ENCODE data around the gene C2CD4A.

Gene C2CD4A

GRCh38 chr15:62071711-62072308 is 5.0 kb downstream of the C2CD4A start:
- Mint-ChIP-seq H3K9me3 (peaks cover 3% of the 10 kb centered on the region), H3K27ac (no peak overlapping the region), H3K36me3 (ENCODE audit: low read depth) (no peaks in the 10 kb centered on the region), H3K27me3 (ENCODE audit: low read depth, poor library complexity) (peaks cover 61% of the 10 kb centered on the region), H3K4me3 (no peak overlapping the region), H3K4me1 (peaks cover 6% of the 10 kb centered on the region)
- peak; percentile 71 for TF ChIP-seq CTCF (IDR thresholded peaks at IDR 0.05)
- DNase-seq = no peak

GRCh38 chr15:62075595-62076277 is 9.0 kb downstream of the C2CD4A start:
- no peaks in the 10 kb centered on the region for H3K9me3 Mint-ChIP-seq
- H3K27ac Mint-ChIP-seq = no peak overlapping the region
- DNase-seq = no peak
- no peaks in the 10 kb centered on the region for H3K4me1 Mint-ChIP-seq
- TF ChIP-seq CTCF (IDR thresholded peaks at IDR 0.05) = no peak
- H3K27me3 Mint-ChIP-seq (ENCODE audit: low read depth, poor library complexity) = peaks cover 28% of the 10 kb centered on the region
- H3K36me3 Mint-ChIP-seq (ENCODE audit: low read depth) = no peaks in the 10 kb centered on the region
- no peak overlapping the region for H3K4me3 Mint-ChIP-seq

- no peak for TF ChIP-seq CTCF (IDR thresholded peaks at IDR 0.05)
- DNase-seq = no peak
- Mint-ChIP-seq H3K36me3 (ENCODE audit: low read depth) (peaks cover 10% of the 10 kb centered on the region), H3K4me3 (no peak overlapping the region), H3K27me3 (ENCODE audit: low read depth, poor library complexity) (peaks cover 9% of the 10 kb centered on the region), H3K9me3 (peaks cover 27% of the 10 kb centered on the region), H3K27ac (no peak overlapping the region), H3K4me1 (peaks cover 8% of the 10 kb centered on the region)
These were observed 12.8 kb downstream of the C2CD4A start for GRCh38 chr15:62079594-62079993.

- DNase-seq = no peak
- TF ChIP-seq CTCF (IDR thresholded peaks at IDR 0.05) = no peak
- peaks cover 29% of the 10 kb centered on the region for H3K9me3 Mint-ChIP-seq
- no peak overlapping the region for H3K27ac Mint-ChIP-seq
- H3K27me3 Mint-ChIP-seq (ENCODE audit: low read depth, poor library complexity) = no peaks in the 10 kb centered on the region
- peaks cover 26% of the 10 kb centered on the region for H3K4me1 Mint-ChIP-seq
- peaks cover 10% of the 10 kb centered on the region for H3K36me3 Mint-ChIP-seq (ENCODE audit: low read depth)
- H3K4me3 Mint-ChIP-seq = no peak overlapping the region
These were observed 16.7 kb downstream of the C2CD4A start for GRCh38 chr15:62083194-62084154.

- DNase-seq = no peak
- no peaks in the 10 kb centered on the region for H3K27me3 Mint-ChIP-seq (ENCODE audit: low read depth, poor library complexity)
- no peak overlapping the region for H3K4me3 Mint-ChIP-seq
- H3K27ac Mint-ChIP-seq = peak overlapping the region; percentile 30
- peaks cover 30% of the 10 kb centered on the region for H3K4me1 Mint-ChIP-seq
- H3K36me3 Mint-ChIP-seq (ENCODE audit: low read depth) = peaks cover 10% of the 10 kb centered on the region
- TF ChIP-seq CTCF (IDR thresholded peaks at IDR 0.05) = no peak
- H3K9me3 Mint-ChIP-seq = peaks cover 29% of the 10 kb centered on the region
These were observed 19.0 kb downstream of the C2CD4A start for GRCh38 chr15:62085740-62086139.
